HepG2 (cell line): ENCODE data around the gene FURIN. TPM values are rescaled to one million over a fixed set of nuclear protein-coding genes. Genes with fewer than 3 reads are reported as not detected.

Source experiments
- ATAC-seq: fragments of 200-7000 bp; cut with Tn5 transposase; 3 replicates; pipeline ENCODE4 v1.9.1; 2020; ENCODE audit warnings: mild to moderate bottlenecking, moderate library complexity
- BruUV-seq: library from RNA; stranded (reverse); fragments of 400-500 nt; replicated peaks from 2 replicates; lab custom pipeline; 2021; lab: Mats Ljungman, UMichigan
- CTCF ChIA-PET: fragments of 300-600 bp; formaldehyde crosslinking; extraction: SDS; loops from one replicate; lab custom pipeline; 2021; ENCODE audit warnings: low total read pairs, inconsistent platforms, low intra/inter-chr PET ratio; lab: Yijun Ruan, JAX
- POLR2A ChIA-PET: fragments of 350-600 bp; sonication (Branson Sonifier 250); formaldehyde crosslinking; loops from one replicate; lab custom pipeline; 2020; ENCODE audit warnings: antibody characterized with exemption, inconsistent platforms; lab: Yijun Ruan, JAX
- DNase-seq: peaks from one replicate; pipeline ENCODE4 v3.0.0-alpha.2; 2015; ENCODE audit warnings: low spot score
- FAIRE-seq: peaks from 3 replicates; lab custom pipeline; 2011; peaks lifted over from hg19 to GRCh38; lab: Jason Lieb, UNC
- H2AFZ ChIP-seq: one replicate; pipeline ENCODE4 v1.6.1; 2011; ENCODE audit warnings: low read length, inconsistent platforms
- H3K27ac ChIP-seq: fragments of 300-600 bp; 3 replicates; pipeline ENCODE4 v1.8.0; 2011; ENCODE audit warnings: mixed run types, mild to moderate bottlenecking, mixed read lengths, low read length, inconsistent platforms; ENCODE audit not compliant: insufficient read depth; ENCODE audit errors: extremely low read length
- H3K27me3 ChIP-seq, 2 experiments: fragments of 200-600 bp in 1 of 2; 2 replicates in 1 of 2; 3 replicates in 1 of 2; pipeline versions ENCODE4 v1.6.0 to v1.8.0; 2011; ENCODE audit warnings: low read length in 2 of 2, mild to moderate bottlenecking in 2 of 2, moderate library complexity in 2 of 2, inconsistent platforms in 1 of 2; ENCODE audit not compliant: insufficient read depth in 2 of 2, control insufficient read depth in 1 of 2
- H3K36me3 ChIP-seq, 2 experiments: fragments of 200-600 bp in 1 of 2; replicated peaks in 1 of 2; 2 replicates in 1 of 2; 3 replicates in 1 of 2; pipeline versions ENCODE4 v1.5.1 to v1.8.0; 2011; ENCODE audit warnings: low read length in 2 of 2, inconsistent platforms in 1 of 2; ENCODE audit not compliant: insufficient read depth in 2 of 2, control insufficient read depth in 1 of 2
- H3K4me1 ChIP-seq: 2 replicates; pipeline ENCODE4 v1.5.1; 2012; ENCODE audit warnings: low read length, inconsistent platforms; ENCODE audit not compliant: insufficient read depth
- H3K4me2 ChIP-seq: 2 replicates; pipeline ENCODE4 v1.6.0; 2011; ENCODE audit warnings: low read depth, low read length, inconsistent platforms
- H3K4me3 ChIP-seq, 3 experiments: fragments of 200-600 bp in 1 of 3; sonication (generic), shearing (Covaris generic) in 1 of 3; replicated peaks in 1 of 3; 2 replicates each; pipeline ENCODE4 v1.5.1; 2011 to 2016; ENCODE audit warnings: low read length in 3 of 3, inconsistent platforms in 2 of 3, low read depth in 2 of 3, mild to moderate bottlenecking in 2 of 3, control low read depth in 1 of 3, mixed read lengths in 1 of 3; ENCODE audit not compliant: insufficient read depth in 1 of 3
- H3K79me2 ChIP-seq: one replicate; pipeline ENCODE4 v1.6.1; 2011; ENCODE audit warnings: low read length, inconsistent platforms; ENCODE audit not compliant: insufficient read depth
- H3K9ac ChIP-seq: 2 replicates; pipeline ENCODE4 v1.6.0; 2011; ENCODE audit warnings: mild to moderate bottlenecking, low read depth, low read length, inconsistent platforms; ENCODE audit not compliant: insufficient read depth
- H3K9me3 ChIP-seq: 2 replicates; pipeline ENCODE4 v1.5.1; 2012; ENCODE audit warnings: mild to moderate bottlenecking, low read length
- H4K20me1 ChIP-seq: 2 replicates; pipeline ENCODE4 v1.6.0; 2011; ENCODE audit warnings: inconsistent platforms, mild to moderate bottlenecking, low read length, moderate library complexity; ENCODE audit not compliant: insufficient read depth
- ATAD3A ChIP-seq: sonication (generic); formaldehyde crosslinking; IDR thresholded peaks from 2 replicates; pipeline ENCODE4 v1.4.0; 2020; ENCODE audit warnings: missing genetic modification reagents
- CCDC6 ChIP-seq: sonication (generic); formaldehyde crosslinking; IDR thresholded peaks from 2 replicates; pipeline ENCODE4 v1.8.1; 2022; ENCODE audit warnings: mild to moderate bottlenecking, missing genetic modification reagents, moderate library complexity
- GATAD1 ChIP-seq: IDR thresholded peaks from 2 replicates; pipeline ENCODE4 v1.6.1; 2016; ENCODE audit warnings: missing genetic modification reagents, missing compliant biosample characterization
- NFE2L2 ChIP-seq: fragments of 150-350 bp; IDR thresholded peaks from 2 replicates; pipeline ENCODE4 v1.6.1; 2014; ENCODE audit warnings: low read length
- SMC3 ChIP-seq: IDR thresholded peaks from 2 replicates; pipeline ENCODE4 v1.6.1; 2011; ENCODE audit warnings: low read length, improper control_type of control experiment
- SRF ChIP-seq: IDR thresholded peaks from 2 replicates; pipeline ENCODE4 v1.6.1; 2011; ENCODE audit warnings: mild to moderate bottlenecking, low read depth, low read length, moderate library complexity
- TOPORS ChIP-seq: sonication (generic); formaldehyde crosslinking; IDR thresholded peaks from 2 replicates; pipeline ENCODE4 v1.8.0; 2023; ENCODE audit warnings: mild to moderate bottlenecking, missing genetic modification reagents
- TRIM22 ChIP-seq: fragments of 450-650 bp; IDR thresholded peaks from 2 replicates; pipeline ENCODE4 v1.6.1; 2017
- UBTF ChIP-seq: sonication (generic); formaldehyde crosslinking; IDR thresholded peaks from 2 replicates; pipeline ENCODE4 v1.4.0; 2020; ENCODE audit warnings: mild to moderate bottlenecking, missing genetic modification reagents
- YY1 ChIP-seq: IDR thresholded peaks from 2 replicates; pipeline ENCODE4 v1.6.1; 2011; ENCODE audit warnings: low read length, low read depth, moderate library complexity, mild to moderate bottlenecking; ENCODE audit not compliant: insufficient read depth, insufficient replicate concordance
- ZC3H13 ChIP-seq: sonication (generic); formaldehyde crosslinking; IDR thresholded peaks from 2 replicates; pipeline ENCODE4 v1.8.1; 2023; ENCODE audit warnings: mild to moderate bottlenecking, missing genetic modification reagents, moderate library complexity
- ZKSCAN8 ChIP-seq: IDR thresholded peaks from 2 replicates; pipeline ENCODE4 v1.6.1; 2016; ENCODE audit warnings: borderline replicate concordance, missing genetic modification reagents, missing compliant biosample characterization
- ZNF605 ChIP-seq: sonication (generic); formaldehyde crosslinking; IDR thresholded peaks from 2 replicates; pipeline ENCODE4 v1.8.0; 2022; ENCODE audit warnings: mild to moderate bottlenecking, missing genetic modification reagents
- WGBS: methylation state at CpG from one replicate; pipeline ENCODE4 v1.1.6; 2017; ENCODE audit warnings: low lambda C conversion rate; 5-methylcytosine and 5-hydroxymethylcytosine counted together
- in situ Hi-C: cut with HindIII; loops from 2 replicates; pipeline ENCODE4 v1.10.0; 2017; ENCODE audit warnings: low pct_unique_long_range_greater_than_20kb; ENCODE audit not compliant: extremely low pct_ligation_motif_present
- intact Hi-C: fragments of 100-400 bp; cut with micrococcal nuclease; formaldehyde crosslinking; loops from one replicate; pipeline ENCODE4 v1.10.0; 2022; ENCODE audit not compliant: unreplicated experiment
- polyA plus RNA-seq, 8 experiments: library from polyadenylated mRNA; depleted of rRNA in 3 of 8; stranded (reverse) in 7 of 8; unstranded in 1 of 8; fragments of >200 nt; fragmentation: Illumina TruSeq in 4 of 8; extraction: Trizol in 4 of 8; gene quantifications; 2 replicates each; pipeline versions ENCODE4 v1.2.1 to v1.2.3, GENCODE V29; 2011 to 2016; ENCODE audit warnings: low read depth in 4 of 8, missing spikeins in 1 of 8, mixed read lengths in 1 of 8; ENCODE audit not compliant: insufficient read depth in 1 of 8
- total RNA-seq, 5 experiments: library from RNA; depleted of rRNA; stranded (reverse); fragments of >200 nt; fragmentation: Illumina TruSeq; extraction: Trizol; gene quantifications; 2 replicates each; pipeline ENCODE4 v1.2.3, GENCODE V29; 2016; ENCODE audit warnings: low read depth in 1 of 5

FURIN gene
- total and polyA plus RNA-seq, 2 of the 13 experiments (the other 11 are each of a cell fraction or from before 2014, with no cell fraction given), result 15.2 to 17.4 TPM

GRCh38 chr15:90905306-90906180, 37.2 kb downstream of the FURIN start:
- Histone ChIP-seq H3K79me2 (no peaks in the 10 kb centered on the region), H3K36me3 (peaks cover 9 to 42% of the 10 kb centered on the region in 2 experiments), H3K4me1 (peaks cover 20% of the 10 kb centered on the region), H3K9ac (no peak overlapping the region), H4K20me1 (no peaks in the 10 kb centered on the region), H3K9me3 (no peaks in the 10 kb centered on the region), H3K27me3 (peaks cover 0 to 1% of the 10 kb centered on the region in 2 experiments; a peak in 1 of 5 replicates), H2AFZ (no peak overlapping the region), H3K4me3 (no peak overlapping the region), H3K27ac (no peak overlapping the region), H3K4me2 (no peak overlapping the region)
- ATAC-seq, result no peak
- ChIA-PET CTCF (no interaction called here), POLR2A (interaction anchor here (4.0 kb wide), 1 partner anchor 26 kb away, joined by 45 read pairs; the partner anchor contains the start of gene HDDC3)
- 99% methylated on average over 16 of the region's 28 CpGs for WGBS
- in situ Hi-C loops, result no loop called here
- no peak for DNase-seq
- intact Hi-C loops, result no loop called here
- FAIRE-seq, result no peak
- no peak for TF ChIP-seq TOPORS (CRISPR knock-in tag)
- TF ChIP-seq ZKSCAN8 (CRISPR knock-in tag), result no peak
- no peak for TF ChIP-seq GATAD1 (CRISPR knock-in tag)
- no peak for TF ChIP-seq ZC3H13 (CRISPR knock-in tag)
- TF ChIP-seq NFE2L2, result no peak
- TF ChIP-seq UBTF (CRISPR knock-in tag), result no peak
- no peak for TF ChIP-seq SRF
- TF ChIP-seq TRIM22, result no peak
- no peak for TF ChIP-seq ATAD3A (CRISPR knock-in tag)
- TF ChIP-seq SMC3, result no peak
- no peak for TF ChIP-seq CCDC6 (CRISPR knock-in tag)
- TF ChIP-seq ZNF605 (CRISPR knock-in tag), result no peak
- no peak for TF ChIP-seq YY1
- no TSS peak for BruUV-seq
